Ureter (tissue), 1 donor: ENCODE measurements around the gene SSH2. TPM values are rescaled to one million over a fixed set of nuclear protein-coding genes. Genes with fewer than 3 reads are reported as not detected.

Experiments used
- DNase-seq: peaks from one replicate; pipeline ENCODE4 v3.0.0-alpha.2; 2020; ENCODE audit warnings: low spot score
- total RNA-seq: library from RNA; stranded (reverse); gene quantifications from one replicate; pipeline ENCODE4 v1.2.4, GENCODE V29; 2023
- donor health status: DM: yes; HTN: yes; CAD: no.

The SSH2 gene
- total RNA-seq, 1 donor from 2014 or later, result 41.1 TPM

DNA sequence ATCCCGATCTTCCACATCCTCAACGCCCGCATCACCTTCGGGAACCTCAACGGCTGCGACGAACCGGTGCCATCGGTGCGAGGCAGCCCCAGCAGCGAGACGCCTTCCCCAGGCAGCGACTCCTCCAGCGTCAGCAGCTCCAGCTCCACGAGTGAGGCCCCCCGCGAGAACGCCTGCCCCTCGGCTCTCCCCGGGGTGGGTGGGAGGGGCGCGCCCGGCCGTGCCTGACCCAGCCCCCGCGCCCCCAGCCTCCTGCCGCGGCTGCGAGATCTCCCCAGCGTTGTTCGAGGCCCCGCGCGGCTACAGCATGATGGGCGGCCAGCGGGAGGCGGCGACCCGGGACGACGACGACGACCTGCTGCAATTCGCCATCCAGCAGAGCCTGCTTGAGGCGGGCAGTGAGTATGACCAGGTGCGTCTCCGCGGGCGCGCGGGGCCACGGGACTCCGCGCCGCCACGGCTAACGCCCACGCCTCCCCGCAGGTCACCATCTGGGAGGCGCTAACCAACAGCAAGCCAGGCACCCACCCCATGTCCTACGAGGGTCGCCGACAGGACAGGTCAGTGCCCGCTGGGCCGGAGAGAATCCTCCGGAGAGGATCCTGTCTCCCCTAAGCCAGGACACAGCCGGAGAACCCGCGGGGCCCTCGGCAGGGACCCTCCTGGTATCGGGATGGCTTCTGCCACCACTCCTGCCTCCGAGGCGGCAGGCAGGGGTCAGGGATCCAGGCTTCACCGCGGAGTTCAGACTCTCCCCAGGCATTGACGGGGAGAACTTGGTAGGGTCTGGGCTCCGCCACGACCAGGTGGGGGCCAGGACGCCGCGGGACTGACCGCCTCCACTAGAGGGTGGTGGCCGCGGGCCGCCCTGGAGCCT, 317.4 kb downstream of the SSH2 start:
- DNase-seq, result no peak

DNA sequence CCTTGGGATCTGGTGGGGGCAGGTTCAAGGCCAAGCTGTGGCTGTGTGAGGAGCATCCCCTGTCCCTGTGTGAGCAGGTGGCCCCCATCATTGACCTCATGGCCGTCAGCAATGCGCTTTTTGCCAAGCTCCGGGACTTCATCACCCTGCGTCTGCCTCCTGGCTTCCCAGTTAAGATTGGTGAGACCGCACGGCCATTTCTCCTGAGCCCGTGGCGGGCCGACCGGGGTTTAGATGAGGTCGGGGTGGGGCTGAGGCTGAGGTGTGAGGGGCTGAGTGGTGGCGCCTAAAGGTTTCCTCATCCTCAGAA, 318.0 kb downstream of the SSH2 start:
- no peak for DNase-seq

DNA sequence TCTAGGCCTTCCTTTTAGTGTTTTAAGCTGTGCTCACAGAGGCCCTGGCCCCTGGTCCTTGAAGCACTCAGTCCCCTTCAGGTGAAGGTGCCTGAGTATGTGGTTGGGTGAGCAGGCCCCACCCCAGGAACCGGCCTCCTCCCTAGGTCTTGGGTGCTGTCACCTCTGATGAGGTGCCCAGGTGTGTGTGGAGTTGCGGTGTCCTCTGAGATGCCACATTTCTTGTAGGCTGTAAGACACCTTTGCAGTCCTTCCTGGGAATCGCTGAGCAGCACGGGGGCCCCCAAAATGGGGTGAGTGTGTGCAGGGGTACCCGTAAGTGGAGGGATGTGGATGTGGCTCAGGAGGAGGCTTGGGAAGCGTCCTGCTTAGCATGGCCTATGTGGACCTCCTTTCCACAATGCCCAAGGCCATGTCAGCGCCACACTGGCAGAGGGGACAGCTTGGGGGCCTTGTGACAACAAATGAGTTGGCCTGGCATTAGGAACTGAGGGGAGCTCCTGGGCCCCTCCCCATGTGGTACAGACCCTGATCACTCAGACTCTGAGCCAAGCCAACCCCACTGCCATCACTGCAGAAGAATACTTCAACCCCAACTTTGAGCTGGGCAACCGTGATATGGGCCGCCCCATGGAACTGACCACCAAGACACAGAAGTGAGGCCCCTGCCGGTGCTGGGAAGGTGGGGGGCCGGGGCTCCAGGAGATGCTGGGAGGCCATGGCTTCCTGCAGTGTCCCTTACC, 318.5 kb downstream of the SSH2 start:
- no peak for DNase-seq

DNA sequence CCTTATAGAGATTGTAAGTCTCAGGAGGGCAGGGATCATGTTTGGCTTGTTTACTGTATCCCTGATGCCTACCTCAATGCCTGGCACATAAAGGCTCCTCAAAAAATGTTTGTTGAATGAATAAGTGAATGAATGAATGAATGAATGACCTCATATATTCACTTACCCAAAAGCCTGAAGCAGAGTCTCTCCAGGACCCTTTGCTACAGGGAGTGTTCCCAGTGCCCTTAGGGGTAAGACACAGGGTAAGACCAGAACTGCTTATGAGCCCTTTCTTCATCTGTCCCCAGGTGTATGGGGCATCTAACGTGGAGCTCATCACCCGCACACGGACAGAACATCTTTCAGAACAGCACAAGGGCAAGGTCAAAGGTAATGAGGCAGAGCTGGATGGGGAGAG, 319.6 kb downstream of the SSH2 start:
- DNase-seq, result no peak

DNA sequence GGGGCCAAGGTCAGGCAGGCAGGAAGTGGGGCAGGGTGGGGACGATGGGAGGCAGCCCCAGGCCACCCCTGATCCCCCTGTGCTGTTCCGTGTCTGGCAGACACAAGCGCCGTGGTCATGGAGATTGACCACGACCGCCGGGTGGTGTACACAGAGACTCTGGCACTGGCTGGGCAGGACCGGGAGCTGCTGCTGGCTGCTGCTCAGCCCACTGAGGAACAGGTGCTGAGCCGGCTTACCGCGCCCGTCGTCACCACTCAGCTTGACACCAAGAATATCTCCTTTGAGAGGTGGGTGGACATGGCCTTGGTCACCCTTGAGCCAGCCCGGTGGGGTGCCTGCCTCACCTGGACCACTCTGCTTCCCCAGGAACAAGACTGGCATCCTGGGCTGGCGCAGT, 321.0 kb downstream of the SSH2 start:
- no peak for DNase-seq

- DNase-seq, result no peak
Observed at GRCh38 chr17:29607557-29608195, 322.4 kb downstream of the SSH2 start.

DNA sequence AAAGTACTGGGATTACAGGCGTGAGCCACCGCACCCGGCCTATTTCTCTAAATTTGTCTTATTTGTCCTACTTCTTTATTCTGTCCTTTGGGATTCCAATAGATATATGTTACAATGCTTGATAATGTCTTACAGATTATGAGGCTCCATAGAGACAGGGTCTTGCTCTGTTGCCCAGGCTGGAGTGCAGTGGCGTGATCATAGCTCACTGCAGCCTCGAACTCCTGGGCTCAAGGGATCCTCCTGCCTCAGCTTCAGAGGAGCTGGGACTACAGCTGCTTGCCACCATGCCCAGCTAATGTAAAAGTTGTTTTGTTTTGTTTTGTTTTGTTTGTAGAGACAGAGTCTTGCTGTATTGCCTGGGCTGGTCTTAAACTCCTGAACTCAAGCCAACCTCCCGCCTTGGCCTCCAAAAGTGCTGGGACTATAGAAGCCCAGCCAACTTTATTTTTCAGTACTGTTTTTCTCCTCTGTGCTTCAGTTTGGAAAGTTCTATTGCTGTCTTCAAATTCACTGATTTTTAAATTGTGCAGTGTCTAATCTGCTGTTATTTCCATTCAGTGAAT, 326.8 kb downstream of the SSH2 start:
- DNase-seq, result no peak

DNA sequence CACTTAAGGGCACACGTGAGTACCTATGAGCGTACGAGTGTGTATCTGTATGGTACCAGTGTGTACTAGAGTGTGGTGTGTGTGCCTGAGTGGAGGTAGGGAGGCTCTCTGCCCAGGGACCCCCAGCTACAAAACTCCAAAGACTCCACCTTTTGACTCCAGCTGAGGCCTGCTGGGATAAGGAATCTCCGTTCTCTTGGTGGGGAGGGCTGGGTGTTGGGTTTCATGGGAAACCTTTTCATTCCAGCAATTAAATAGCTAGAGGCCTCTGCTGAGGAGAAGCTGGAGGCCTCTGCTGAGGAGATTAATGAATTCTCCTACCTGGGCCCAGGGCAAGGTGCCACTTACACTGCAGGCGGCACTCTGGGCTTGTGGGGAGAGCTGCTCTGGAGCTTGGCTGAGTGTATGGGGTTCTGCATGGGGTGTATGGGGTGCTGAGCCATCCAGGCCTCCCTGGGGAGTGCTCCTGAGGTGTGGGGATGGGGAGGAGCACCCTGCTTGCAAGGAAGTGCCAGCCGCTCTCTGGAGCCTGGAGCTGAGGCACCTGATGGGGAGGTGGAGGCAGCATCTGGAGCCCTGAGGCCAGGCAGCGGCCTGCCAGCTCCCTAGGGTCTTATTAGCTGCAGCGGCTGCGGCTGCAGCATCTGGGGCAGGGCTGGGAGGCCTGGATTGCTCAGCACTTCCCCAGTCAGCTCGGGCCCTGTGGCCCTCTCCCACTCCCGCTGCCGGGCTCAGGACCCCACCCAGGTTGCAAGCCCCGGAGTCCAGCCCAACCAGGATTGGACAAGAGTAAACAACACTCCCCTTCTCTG, 332.5 kb downstream of the SSH2 start:
- no peak for DNase-seq

DNA sequence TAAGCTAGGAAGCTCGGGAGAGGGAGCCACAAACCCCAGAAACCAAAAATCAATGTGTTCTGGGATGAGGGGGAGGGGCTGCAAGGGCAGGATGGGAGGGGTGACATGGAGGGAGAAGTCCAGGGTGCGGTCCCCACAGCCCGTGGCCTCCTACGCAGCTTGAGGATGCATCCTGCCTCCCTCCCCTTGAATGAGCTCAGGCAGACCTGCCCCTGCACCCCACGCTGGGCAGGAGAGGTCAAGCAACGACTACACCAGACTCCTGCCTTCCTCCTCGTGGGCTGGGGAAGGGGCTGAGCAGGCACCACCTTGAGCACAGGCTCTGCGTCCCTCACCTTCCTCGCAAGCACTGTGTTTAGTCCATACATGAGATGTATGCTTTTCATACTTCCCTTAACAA, 333.2 kb downstream of the SSH2 start:
- no peak for DNase-seq

GRCh38 chr17:29595943-29596774, 333.9 kb downstream of the SSH2 start:
- DNase-seq, result no peak

- no peak for DNase-seq
Observed at GRCh38 chr17:29595107-29595942, 334.7 kb downstream of the SSH2 start.

- DNase-seq, result no peak
Observed at GRCh38 chr17:29594519-29595090, 335.4 kb downstream of the SSH2 start.

- no peak for DNase-seq
Observed at GRCh38 chr17:29593591-29594518, 336.2 kb downstream of the SSH2 start.

DNA sequence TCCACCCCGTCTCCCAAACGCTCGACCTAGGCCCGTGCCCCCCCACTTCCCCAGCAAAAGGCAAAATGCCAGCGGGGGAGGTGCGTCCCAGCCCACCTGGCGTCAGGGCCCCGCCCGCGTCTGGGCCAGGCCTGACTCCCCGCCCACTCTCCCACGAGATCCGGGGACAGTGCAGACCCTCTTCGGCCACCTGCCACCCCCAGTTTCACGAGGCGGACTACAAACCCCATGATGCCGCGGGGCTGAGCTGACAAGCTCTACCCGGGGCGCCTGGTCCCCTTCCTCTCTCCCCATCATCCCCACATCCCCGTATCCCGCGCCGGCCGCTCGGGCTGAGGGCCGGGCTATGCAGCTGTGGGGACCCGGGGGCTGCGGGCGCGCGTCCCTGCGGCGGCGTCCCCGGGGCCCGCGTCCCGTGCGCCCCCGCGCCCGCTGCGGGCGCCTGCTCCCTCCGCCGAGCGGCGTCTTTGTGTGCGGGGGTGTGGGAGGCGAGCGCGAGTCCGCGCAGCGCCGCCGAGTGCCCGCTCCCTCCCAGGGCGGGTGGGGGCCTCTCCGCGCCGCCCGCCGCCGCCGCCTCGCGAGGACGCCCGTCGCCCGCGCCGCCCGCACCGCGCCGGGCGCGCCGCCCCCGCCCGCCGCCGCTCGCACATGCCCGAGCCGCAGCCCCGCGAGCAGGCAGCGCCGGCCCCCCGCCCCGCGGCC, 337.0 kb downstream of the SSH2 start, which contains the start of gene ANKRD13B:
ANKRD13B (plus strand) TSS at position 283 of the 702 bp plus-strand sequence. CDS start 490 bp downstream, outside the sequence.
- DNase-seq, result no peak

GRCh38 chr17:29591737-29592608, 338.1 kb downstream of the SSH2 start:
- peak; percentile 91 for DNase-seq

GRCh38 chr17:29591146-29591736, 338.8 kb downstream of the SSH2 start:
- DNase-seq, result no peak
